ENCODE results near the gene PTPRK.

DNA sequence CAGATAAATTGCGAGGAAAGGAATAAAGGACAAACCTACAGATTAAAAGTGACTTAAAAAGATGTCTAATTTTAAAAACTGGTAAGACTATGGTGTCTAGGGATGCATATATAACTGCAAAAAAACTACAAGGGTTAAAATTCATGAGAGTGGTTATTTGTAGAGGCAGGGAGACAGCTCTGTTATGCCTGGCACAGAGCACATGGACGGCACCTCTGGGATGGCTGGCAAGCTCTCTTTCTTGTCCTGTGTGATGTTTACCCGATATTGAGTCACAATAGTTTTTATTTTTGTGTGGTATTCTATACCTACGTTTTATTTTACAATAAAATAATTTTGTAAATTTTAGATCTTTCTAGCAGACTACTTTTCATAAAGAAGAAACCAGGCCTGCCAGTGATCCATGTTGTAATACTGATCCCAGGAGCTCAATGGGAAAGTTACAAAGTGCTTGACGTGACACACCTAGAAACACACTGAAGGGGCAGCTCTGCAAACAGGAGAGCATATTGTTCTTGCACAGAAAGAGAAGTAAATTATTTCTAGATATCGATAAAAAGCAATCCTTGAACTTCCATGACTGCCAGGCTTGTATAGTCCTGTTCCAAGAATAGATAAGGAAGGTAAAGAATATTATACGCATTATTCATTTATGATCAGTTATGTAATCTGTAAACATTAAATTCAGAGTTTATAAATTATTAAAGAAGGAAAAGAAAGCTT lies 290.0 kb downstream of the PTPRK start:
- TF ChIP-seq, protein P1, sequence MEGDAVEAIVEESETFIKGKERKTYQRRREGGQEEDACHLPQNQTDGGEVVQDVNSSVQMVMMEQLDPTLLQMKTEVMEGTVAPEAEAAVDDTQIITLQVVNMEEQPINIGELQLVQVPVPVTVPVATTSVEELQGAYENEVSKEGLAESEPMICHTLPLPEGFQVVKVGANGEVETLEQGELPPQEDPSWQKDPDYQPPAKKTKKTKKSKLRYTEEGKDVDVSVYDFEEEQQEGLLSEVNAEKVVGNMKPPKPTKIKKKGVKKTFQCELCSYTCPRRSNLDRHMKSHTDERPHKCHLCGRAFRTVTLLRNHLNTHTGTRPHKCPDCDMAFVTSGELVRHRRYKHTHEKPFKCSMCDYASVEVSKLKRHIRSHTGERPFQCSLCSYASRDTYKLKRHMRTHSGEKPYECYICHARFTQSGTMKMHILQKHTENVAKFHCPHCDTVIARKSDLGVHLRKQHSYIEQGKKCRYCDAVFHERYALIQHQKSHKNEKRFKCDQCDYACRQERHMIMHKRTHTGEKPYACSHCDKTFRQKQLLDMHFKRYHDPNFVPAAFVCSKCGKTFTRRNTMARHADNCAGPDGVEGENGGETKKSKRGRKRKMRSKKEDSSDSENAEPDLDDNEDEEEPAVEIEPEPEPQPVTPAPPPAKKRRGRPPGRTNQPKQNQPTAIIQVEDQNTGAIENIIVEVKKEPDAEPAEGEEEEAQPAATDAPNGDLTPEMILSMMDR (IDR thresholded peaks at IDR 0.05), result no peak
- TF ChIP-seq EZH2 (IDR thresholded peaks at IDR 0.05; ENCODE audit: borderline replicate concordance, insufficient read depth, low read depth, low read length, poor library complexity, severe bottlenecking), result no peak
